ENCODE results near the gene MISP3.
"Not testable (repeated sequence)": the region's sequence is repeated elsewhere in the genome, so short reads cannot be mapped to it uniquely, and the experiment has no call there.

MISP3 gene

DNA sequence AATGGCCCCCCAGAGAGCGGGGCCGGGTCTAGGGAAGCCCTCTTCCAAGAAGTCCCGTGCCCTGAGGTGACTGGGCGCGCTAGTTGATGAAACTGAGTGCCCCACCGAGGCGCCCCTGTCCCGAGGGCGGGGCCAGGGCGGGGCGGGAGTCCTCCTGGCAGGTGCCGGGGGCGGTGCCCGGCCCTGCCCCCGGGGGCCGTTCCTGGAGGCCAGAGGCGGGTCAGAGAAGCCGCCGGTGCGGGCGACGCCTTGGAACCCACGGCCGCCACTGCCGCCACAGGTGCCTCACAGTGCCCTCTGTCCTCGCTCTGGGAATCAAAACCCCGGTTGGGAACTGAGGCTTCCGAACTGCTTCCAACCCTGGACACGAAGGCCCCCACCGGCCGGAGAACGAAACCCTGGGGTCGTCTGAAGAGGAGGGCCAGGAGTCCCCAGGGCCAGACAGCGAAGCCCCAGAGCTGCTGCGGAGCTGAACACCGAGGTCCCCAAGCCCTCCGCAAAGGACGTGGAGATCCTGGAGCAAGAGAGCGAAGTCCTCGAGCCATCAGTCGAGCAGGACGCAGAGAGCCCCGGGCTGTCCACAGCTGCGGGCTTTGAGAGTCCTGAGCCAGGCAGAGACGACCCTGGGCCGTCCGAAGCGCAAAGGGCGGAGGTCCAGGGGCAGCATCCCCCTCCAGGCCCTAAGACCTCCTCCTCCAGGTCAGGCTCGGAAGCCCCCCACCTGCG is at the start of gene MISP3:
MISP3 (plus strand) TSS at position 252 of the 726 bp plus-strand sequence. CDS start 524 bp downstream, outside the sequence.
- DNase-seq: peak; percentile 42
- in situ Hi-C loops (cut with MboI; ENCODE audit: low pct_unique_long_range_greater_than_20kb, low sequenced_read_pairs): loop anchor here (25.0 kb wide), 1 partner anchor 185 kb away; the partner anchor contains the start of gene NANOS3

DNA sequence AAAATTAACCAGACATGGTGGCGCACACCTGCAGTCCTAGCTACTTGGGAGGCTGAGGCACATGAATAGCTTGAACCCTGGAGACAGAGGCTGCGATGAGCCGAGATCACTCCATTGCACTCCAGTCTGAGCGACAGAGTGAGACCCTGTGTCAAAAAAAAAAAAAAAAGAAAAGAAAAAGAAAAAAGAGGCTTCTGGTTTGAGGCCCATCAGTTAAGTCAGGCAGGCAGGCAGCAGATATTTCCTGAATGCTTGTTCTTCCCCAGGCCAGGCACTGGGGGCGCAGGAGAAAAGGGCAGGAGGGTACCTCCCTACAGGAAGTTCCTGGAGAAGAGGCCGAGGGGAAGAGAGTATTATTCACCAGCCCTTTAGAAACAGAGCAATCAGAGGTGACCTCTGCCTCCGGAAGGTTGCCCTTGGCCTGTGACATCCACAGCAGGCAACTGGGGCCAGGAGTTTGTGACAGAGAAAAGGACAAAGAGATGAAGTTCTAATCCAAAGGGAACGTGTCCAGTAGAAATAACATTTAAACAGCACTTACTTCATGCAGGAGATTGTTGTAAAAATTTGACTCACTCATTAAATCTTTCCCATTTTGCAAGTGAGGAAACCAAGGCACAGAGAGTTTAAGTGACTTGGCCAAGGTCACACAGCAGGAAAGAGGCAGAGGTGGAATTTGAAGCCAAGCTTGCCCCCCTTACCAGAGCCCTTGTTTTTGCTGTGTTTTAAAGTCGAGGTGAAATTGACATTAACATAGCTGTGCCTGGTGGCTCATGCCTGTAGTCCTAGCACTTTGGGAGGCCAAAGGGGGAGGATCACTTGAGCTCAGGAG is 49.0 kb upstream of the MISP3 start:
- DNase-seq: peak; percentile 81

DNA sequence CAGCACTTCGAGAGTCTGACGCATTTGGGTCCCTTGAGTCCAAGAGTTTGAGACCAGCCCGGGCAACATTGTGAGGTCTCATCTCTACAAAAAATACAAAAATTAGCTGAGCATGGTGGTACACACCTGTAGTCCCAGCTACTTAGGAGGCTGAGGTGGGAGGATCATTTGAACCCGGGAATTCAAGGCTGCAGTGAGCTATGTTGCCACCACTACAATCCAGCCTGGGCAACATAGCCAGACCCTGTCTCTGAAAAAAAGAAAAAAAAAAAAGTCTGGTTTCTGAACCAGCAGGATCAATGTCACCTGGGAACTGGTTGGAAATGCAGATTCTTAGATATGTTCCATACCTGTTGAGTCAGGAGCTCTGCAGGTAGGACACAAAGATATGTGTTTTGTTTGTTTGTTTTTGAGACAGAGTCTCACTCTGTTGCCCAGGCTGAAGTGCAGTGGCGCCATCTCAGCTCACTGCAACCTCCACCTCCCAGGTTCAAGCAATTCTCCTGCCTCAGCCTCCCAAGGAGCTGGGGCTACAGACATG is 45.9 kb upstream of the MISP3 start:
- DNase-seq; in situ Hi-C loops (cut with MboI; ENCODE audit: low pct_unique_long_range_greater_than_20kb, low sequenced_read_pairs): not testable (repeated sequence)

More for the DNA sequence above, 49.0 kb upstream of the MISP3 start:
- in situ Hi-C loops (cut with MboI; ENCODE audit: low pct_unique_long_range_greater_than_20kb, low sequenced_read_pairs): no loop called here

DNA sequence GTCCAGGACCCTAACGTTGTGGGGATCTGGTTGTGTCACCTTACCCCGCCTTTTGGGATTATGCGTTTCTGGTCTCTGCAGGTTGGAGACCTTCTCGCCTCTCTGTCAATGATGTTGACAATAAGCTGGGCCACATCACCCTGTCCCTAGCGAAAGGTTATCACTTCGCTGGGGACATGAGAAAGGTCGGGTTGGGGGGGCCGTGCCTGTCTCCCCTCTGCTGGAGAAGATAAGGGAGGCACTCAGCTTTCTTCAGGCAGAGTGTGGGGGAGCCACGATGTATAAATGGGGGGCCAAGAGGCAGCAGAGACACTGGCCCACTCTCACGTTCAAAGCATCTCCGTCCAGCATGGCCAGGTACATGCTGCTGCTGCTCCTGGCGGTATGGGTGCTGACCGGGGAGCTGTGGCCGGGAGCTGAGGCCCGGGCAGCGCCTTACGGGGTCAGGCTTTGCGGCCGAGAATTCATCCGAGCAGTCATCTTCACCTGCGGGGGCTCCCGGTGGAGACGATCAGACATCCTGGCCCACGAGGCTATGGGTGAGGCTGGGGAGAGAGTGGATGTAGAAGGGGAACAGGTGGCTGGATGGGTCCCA is 44.6 kb upstream of the MISP3 start, which contains the start of gene RLN3:
RLN3 (plus strand) TSS at position 293 of the 595 bp plus-strand sequence; CDS start at position 350, 57 bp downstream.
- DNase-seq: no peak
- in situ Hi-C loops (cut with MboI; ENCODE audit: low pct_unique_long_range_greater_than_20kb, low sequenced_read_pairs): no loop called here

DNA sequence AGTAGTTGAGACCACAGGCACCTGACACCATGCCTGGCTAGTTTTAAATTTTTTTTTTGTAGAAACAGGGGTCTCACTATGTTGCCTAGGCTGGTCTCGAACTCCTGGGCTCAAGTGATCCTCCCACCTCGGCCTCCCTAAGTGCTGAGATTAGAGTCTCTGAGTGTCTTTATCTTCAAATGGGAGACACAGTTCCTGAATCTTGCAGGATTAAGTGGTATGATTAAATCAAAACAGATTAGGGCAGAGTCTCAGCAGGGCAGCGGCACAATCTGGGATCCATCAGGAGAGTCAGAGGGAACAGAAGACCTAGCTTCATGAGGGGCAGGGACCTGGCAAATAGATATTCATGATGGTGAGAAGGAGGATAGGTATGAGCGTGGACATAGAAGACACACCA is 43.7 kb upstream of the MISP3 start:
- DNase-seq: no peak
- in situ Hi-C loops (cut with MboI; ENCODE audit: low pct_unique_long_range_greater_than_20kb, low sequenced_read_pairs): no loop called here

DNA sequence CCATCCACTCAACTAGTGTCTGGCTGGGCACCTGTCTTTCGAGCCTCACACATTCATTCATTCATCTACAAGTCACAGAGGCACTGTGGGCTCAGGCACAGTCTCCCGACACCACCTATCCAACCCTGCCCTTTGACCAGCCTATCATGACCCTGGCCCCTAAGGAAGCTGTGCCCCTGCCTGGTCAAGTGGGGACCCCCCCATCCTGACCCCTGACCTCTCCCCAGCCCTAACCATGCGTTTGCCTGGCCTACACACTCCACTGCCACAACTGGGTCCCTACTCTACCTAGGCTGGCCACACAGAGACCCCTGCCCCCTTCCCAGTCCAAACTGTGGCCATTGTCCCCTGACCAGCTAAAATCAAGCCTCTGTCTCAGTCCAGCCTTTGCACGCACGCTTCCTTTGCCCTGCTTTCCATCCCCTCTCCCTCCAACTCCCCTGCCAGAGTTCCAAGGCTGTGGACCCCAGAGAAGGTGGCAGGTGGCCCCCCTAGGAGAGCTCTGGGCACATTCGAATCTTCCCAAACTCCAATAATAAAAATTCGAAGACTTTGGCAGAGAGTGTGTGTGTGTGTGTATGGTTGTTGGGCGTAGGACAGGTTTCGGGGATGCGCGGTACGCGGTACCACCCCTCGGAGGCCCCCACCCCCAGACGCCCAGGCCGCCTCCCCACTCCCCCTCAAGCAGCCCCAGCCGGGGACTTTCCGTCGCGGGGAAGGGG is 41.4 kb upstream of the MISP3 start:
- DNase-seq: no peak
- in situ Hi-C loops (cut with MboI; ENCODE audit: low pct_unique_long_range_greater_than_20kb, low sequenced_read_pairs): no loop called here

DNA sequence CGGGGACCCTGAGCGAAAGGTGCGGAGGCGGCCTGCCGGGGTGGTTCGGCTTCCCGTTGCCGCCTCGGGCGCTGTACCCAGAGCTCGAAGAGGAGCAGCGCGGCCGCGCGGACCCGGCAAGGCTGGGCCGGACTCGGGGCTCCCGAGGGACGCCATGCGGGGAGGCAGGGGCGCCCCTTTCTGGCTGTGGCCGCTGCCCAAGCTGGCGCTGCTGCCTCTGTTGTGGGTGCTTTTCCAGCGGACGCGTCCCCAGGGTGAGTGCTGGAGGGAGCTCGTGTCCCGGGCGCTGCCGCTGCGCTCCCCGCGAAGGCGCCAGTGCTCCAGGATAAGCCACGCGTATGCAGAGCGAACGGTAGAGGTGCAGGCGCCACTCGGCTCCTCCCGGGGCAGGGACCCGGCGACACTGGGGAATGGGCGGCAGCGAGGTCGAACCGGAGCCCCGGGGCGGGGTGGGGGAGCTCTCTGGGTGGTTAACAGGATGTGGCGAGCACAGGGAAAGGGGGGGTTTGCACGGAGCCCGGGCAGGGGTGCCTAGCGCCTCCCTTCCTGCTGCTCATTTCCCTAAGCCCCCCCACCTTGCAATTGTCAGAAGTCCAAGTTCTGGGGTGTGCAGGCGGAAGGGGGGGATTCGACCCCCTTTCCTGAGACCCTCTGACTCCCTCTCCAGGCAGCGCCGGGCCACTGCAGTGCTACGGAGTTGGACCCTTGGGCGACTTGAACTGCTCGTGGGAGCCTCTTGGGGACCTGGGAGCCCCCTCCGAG is 40.7 kb upstream of the MISP3 start, which contains the start of gene IL27RA:
IL27RA (plus strand) TSS at position 44 of the 762 bp plus-strand sequence; CDS start at position 155, 111 bp downstream.
- peak; percentile 91 for DNase-seq
- in situ Hi-C loops (cut with MboI; ENCODE audit: low pct_unique_long_range_greater_than_20kb, low sequenced_read_pairs): no loop called here

DNA sequence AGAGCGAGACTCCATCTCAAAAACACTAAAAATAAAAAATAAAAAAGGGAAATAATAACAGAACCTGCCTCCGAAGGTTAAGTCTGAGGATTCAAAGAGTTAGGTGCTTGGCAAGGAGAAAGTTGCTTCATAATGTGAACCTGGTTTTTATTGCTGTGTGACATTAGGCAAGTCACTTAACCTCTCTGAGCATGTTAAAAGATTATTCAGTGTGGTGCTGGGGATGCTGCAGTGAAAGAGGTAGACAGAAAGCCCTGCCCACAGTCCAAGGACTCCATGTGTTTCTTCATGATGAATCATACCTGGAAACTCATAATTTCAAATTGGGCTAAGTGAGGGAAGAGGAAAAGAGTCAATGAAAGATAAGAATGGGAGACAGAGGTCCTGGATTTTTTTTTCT is 38.6 kb upstream of the MISP3 start:
- DNase-seq: no peak
- in situ Hi-C loops (cut with MboI; ENCODE audit: low pct_unique_long_range_greater_than_20kb, low sequenced_read_pairs): no loop called here

DNA sequence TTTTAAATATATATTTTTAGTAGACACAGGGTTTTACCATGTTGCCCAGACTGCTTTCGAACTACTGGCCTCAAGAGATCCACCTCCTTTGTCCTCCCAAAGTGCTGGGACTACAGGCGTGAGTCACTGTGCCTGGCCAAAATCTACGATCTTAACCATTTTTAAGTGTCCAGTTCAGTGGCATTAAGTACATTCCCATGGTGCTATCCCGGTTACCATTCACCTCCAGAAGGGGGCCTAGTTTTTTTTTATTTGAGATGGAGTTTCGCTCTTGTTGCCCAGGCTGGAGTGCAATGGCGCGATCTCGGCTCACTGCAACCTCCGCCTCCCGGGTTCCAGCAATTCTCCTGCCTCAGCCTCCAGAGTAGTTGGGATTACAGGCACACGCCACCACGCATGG is 37.4 kb upstream of the MISP3 start:
- DNase-seq; in situ Hi-C loops (cut with MboI; ENCODE audit: low pct_unique_long_range_greater_than_20kb, low sequenced_read_pairs): not testable (repeated sequence)

DNA sequence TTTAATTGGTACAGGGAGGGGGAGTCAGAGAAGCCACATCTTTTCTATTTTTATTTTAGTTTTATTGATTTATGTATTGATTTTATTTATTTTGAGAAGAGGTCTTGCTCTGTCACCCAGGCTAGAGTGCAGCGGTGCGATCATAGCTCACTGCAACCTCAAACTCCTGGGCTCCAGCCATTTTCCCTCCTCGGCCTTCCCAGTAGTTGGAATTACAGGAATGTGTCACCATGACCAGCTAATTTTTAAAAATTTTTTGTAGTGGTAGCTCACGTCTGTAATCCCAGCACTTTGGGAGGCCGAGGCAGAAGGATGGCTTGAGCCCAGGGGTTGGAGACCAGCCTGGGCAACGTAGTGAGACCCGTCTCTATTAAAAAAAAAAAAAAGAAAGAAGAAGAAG is 36.9 kb upstream of the MISP3 start:
- no peak for DNase-seq
- in situ Hi-C loops (cut with MboI; ENCODE audit: low pct_unique_long_range_greater_than_20kb, low sequenced_read_pairs): no loop called here

DNA sequence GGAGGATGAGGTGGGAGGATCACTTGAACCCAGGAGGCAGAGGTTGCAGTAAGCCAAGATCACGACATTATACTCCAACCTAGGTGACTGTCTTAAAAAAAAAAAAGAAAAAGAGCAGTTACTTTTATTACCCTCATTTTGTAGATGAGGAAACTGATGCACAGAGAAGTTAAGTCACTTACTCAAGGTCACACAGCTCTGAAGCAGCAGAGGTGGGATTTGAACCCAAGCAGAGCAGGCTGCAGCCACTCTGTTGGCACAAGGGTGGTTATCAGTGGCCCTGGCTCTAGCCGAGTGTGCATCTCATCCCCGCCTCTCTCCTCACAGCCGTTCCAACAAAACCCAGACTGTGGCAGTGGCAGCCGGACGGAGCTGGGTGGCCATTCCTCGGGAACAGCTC is 33.4 kb upstream of the MISP3 start:
- DNase-seq: no peak
- in situ Hi-C loops (cut with MboI; ENCODE audit: low pct_unique_long_range_greater_than_20kb, low sequenced_read_pairs): no loop called here

DNA sequence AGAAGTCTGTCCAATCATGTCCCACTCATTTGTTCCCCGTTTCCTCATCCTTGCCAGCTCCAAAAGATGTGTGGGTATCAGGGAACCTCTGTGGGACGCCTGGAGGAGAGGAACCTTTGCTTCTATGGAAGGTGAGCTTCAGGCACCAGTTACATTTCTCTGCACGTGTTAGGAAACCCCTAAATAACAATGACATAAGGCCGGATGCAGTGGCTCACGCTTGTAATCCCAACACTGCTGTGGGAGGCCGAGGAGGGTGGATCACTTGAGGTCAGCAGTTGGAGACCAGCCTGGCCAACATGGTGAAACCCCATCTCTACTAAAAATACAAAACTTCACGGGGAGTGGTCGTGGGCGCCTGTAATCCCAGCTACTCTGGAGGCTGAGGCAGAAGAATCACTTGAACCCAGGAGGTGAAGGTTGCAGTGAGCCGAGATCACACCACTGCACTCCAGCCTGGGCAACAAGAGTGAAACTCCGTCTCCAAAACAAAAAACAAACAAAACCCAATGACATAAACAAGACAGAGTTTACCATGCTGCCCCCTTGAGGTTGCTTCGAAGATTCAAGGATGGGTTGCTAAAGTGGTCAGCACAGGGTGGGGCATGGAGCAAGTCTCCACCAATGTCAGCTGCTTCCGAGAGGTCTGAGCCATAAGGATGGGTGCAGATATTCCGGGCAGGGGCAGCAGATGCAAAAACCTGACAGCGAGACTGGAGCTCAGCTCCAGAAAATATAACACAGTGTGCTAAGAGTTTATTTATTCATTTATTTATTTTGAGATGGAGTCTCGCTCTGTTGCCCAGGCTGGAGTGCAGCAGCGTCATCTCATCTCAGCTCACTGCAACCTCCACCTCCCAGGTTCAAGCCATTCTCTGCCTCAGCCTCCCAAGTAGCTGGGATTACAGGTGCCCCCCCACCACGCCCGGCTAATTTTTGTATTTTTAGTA is 29.7 kb upstream of the MISP3 start:
- peak; percentile 58 for DNase-seq
- in situ Hi-C loops (cut with MboI; ENCODE audit: low pct_unique_long_range_greater_than_20kb, low sequenced_read_pairs): not testable (repeated sequence)

DNA sequence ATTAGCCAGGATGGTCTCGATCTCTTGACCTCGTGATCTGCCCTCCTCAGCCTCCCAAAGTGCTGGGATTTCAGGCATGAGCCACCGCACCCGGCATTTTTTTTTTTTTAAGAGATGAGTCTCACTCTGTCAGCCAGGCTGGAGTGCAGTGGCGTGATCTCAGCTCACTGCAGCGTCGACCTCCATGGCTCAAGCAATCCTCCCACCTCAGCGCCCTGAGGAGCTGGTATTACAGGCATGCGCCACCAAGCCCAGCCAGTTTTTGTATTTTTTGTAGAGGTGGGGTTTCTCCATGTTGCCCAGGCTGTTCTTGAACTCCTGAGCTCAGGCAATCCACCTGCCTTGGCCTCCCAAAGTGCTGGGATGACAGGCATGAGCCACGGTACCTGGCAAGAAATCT is 24.7 kb upstream of the MISP3 start:
- DNase-seq; in situ Hi-C loops (cut with MboI; ENCODE audit: low pct_unique_long_range_greater_than_20kb, low sequenced_read_pairs): not testable (repeated sequence)

DNA sequence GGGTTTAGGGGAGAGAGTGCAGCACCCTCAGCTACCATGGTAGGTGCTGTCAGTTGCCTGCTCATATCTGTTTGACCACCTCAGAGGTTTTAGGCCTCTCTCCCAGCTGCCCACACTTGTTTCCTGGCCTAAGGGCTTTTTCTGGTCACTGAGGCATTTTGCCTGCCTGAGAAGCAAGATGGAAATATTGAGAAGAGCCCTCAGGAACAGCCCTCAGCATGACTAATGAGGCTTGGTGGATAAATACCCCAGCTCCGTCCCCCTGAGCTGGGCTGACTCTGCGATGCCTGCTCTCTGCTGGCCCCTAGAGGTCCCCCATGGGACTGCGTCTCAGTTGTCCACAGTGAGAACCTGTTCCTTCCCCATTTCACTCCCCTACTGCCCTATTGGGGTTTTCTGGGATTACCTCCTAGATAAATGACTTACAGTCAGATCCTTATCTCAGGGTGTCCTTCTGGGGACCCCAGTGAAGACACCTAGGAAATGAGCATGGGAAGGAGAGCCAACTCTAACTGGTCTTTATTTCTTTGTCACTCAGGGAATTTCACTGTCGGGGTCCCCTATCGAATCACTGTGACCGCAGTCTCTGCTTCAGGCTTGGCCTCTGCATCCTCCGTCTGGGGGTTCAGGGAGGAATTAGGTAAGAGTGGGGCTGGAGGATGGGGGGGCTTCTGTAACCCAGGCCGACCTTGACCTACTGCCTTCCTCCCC is 24.0 kb upstream of the MISP3 start:
- peak; percentile 83 for DNase-seq
- in situ Hi-C loops (cut with MboI; ENCODE audit: low pct_unique_long_range_greater_than_20kb, low sequenced_read_pairs): no loop called here

DNA sequence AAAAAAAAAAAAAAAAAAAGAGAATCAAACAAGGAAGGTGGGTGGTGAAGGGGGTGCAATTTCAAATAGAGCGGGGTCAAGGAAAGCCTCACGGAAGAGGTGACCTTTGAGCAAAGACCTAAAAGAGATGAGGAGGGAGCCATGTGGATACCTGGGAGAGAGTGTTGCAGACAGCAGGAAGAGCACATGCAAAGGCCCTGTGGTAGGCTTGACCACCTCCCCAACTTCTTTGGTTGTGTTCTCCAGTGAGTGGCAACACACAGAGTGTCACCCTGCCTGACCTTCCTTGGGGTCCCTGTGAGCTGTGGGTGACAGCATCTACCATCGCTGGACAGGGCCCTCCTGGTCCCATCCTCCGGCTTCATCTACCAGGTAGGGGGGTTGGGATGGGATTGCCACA is 22.1 kb upstream of the MISP3 start:
- in situ Hi-C loops (cut with MboI; ENCODE audit: low pct_unique_long_range_greater_than_20kb, low sequenced_read_pairs): loop anchor here (25.0 kb wide), 1 partner anchor 163 kb away; the partner anchor contains the start of gene NANOS3
- no peak for DNase-seq

DNA sequence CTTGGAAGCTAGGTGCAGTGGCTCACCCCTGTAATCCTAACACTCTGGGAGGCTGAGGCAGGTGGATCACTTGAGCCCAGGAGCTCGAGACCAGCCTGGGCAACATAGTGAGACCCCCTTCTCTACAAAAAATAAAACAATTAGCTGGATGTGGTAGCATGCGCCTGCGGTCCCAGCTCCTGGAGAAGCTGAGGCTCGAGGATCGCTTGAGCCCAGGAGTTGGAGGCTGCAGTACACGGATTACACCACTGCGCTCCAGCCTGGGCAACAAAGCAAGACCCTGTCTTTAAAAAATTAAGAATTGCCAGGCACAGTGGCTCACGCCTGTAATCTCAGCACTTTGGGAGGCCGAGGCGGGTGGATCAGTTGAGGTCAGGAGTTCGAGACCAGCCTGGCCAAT is 21.6 kb upstream of the MISP3 start:
- not testable (repeated sequence) for DNase-seq
- in situ Hi-C loops (cut with MboI; ENCODE audit: low pct_unique_long_range_greater_than_20kb, low sequenced_read_pairs): loop anchor here (25.0 kb wide), 1 partner anchor 164 kb away; the partner anchor contains the start of gene NANOS3

All from KBM-7 (cell line).